Femur (tissue), 1 donor: ENCODE data around the gene SPECC1L.

Experiments
- DNase-seq: peaks from one replicate; pipeline ENCODE4 v3.0.0-alpha.2; 2017

The SPECC1L gene

GRCh38 chr22:24455039-24455438 lies 184.4 kb downstream of the SPECC1L start:
- DNase-seq, result no peak

DNA sequence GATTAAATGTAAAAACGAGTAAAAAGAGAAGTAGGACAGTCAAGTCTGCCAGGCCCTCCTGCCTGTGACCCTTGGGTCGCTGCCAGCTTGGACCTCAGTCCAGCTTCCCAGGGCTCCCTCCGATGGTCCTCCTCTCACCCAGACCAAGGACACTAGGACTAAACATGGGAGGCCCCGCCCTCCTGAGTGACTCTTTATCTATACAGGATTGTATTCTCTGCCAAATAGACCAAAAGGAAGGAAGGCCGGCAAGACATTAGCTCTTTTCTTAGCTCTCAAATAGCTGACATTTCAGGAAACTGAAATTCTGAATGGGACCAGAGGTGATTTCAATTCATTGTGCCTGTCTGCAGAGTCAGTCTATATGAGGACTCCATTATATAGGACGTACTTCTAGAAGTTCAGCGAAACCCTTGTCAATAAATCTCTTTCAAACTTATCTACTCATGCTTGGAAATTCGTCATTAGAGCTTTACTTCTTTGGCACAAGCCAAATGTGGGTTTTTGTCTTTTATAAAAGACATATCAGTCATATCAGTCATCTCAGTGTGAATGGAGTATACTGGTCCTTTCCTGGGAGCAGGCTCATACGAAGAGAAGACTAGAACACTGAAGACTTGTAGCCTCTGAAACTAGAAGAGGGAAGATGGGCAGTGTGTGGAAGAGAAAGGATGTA lies 185.3 kb downstream of the SPECC1L start:
- no peak for DNase-seq

DNA sequence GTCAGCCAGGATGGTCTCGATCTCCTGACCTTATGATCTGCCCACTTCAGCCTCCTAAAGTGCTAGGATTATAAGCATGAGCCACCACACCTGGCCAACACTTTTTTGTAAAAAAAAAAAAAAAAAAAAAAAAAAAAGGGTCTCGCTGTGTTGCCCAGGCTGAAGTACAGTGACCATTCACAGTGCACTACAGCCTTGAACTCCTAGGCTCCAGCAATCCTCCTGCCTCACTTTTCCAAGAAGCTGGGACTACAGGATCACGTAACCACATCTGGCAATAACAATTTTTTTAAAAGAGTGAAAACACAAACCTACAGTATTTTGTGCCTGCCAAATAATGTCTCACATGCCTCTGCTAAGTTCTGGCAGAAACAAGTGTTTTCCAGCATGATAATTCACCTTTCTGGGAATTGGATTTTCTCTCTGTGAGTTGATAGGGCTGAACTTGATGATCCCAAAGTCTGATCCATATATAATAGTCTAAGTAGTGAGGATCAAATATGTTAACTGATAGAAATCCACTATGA lies 187.3 kb downstream of the SPECC1L start:
- DNase-seq, result no peak

DNA sequence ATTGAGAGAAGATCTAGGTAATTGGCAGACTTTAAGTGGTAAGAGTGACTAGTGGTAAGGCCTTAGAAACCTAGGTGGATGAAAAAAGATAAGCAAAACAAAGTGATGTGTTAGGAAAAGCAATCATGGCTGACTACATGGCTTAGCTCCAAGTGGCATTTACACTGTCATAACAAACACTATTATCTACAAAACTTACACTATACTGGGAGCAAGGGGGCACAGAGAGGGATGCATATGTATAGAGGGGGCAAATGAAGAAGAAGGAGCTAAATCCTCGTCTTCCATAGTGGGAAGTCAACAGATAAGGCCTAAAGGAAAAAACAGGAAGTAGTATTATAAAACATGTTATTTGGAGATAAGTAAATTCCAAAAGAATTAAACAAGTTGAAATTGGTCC lies 189.3 kb downstream of the SPECC1L start:
- no peak for DNase-seq

DNA sequence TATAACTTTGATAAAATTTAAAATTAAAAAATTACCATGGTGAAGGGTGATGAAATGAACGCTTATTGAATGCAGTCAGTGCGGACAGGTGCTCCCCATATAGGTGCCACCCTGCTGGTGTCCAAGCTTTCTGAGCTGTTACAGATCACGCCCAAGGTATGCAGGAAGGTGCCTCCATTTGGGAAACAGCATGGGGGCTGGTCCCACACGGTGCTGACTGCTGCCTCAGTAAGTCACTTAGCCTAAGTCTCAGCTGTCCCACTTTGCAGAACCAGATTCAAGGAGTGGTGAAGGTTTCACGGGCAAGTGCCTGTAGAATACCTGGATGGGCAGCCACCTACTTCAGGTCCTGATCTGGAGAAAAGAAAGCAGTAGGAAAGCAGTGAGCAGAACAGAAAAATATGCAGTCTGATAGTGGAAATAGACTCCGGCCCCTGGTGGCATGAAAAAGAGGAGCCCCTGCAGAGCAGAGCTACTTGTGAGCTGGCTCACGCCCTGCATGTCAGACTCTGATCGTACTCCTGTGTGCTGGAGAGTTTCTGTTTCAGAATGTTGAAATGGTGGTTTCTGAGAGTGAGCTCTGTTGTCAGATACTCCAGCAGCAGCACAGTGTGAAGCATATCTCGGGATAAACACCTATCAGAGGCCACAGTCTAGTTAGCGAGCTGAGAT lies 189.9 kb downstream of the SPECC1L start:
- DNase-seq, result no peak

DNA sequence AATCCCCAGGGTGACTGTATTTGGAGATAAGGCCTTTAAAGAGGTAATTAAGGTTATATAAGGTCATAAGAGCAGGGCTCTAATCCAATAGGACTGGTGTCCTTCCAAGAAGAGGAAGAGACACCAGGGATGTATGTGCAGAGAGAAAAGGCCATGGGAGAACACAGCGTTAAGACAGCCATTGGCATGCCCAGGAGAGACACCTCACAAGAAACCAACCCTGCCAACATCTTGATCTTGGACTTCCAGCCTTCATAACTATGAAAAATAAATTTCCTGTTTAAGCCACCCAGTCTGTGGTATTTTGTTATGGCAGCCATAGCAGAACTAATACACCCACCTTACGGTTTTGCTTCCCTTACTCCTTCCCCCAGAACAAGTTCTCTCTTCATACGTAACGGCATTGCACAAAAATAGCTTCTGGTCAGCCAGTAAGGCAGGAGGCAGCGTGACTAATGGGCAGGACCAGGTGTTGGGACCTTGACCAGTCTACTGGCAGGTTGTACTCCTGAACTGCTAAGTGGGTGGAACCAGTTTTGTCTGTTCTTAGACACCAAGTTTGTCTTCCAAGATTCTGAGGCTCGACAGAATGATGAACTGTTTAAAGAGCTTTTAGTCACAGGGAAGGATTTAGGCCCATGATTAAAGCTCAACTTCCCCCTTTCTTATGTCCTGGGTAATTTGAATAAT lies 192.6 kb downstream of the SPECC1L start:
- no peak for DNase-seq

DNA sequence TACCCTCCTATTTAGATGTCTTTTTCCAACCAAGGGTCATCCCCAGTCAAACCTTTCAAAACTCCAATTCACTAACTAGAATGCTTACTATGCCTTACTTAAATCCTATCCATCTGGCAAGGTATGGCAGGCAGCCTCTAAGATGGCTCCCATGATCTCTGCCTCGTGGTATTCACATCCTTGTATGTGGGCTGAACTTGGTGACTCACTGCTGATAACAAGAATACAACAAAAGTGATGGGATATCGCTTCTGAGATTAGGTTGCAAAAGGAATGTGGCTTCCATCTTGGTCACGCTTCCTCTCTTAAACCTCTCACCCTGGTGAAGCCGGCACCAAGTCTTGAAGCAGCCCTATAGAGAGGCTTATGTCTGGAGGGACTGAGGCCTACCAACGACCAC lies 194.9 kb downstream of the SPECC1L start:
- DNase-seq, result no peak

DNA sequence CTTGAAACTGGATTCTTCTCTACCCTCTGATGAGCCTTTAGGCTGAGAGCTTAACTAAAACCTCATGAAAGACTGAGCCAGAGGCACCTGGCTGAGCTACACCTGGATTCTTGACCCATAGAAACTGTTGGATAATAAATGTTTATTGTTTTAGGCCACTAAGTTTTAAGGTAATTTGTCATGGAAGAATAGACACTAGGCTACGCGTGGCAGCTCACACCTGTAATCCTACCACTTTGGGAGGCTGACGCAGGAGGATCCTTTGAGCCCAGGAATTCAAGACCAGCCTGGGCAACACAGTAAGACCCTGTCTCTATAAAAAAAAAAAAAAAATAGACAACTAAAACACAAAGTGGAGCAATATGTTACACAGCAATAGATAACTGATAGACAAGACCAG lies 195.3 kb downstream of the SPECC1L start:
- no peak for DNase-seq

DNA sequence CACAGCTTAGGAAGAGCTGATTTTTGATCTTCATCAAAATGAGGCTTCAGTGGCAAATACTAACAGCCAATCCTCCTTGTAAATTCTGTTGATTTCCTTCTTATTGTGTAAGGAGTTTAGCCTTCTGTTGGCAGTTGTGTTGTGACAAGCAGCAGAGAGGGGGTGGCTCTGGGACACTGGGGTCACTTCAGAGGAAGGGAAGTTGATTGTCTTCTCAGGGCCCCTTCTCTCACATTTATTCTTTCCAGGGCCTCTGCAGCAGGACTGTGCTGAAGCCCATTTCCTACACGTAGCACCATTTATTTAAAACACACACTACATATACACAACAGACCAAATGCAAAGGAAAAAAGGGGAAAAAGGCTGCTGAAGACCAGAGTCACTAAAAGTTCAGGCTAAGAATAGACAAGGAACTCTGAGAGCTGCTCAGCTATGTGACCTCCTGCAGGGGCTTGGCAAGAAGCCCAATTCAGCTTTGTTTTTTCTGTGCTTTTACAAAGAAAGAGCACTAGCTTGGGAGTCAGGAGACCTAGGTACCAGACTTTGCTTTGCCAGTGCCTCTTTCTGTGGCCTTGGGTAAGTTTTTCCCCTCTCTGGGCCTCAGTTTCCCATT lies 196.2 kb downstream of the SPECC1L start:
- peak; percentile 51 for DNase-seq

- DNase-seq, result no peak
Observed at GRCh38 chr22:24467340-24467739, 196.7 kb downstream of the SPECC1L start.
